NCI-H146 (cell line): ENCODE measurements around the gene MYO3B.
"Not testable (repeated sequence)": the region's sequence is repeated elsewhere in the genome, so short reads cannot be mapped to it uniquely, and the experiment has no call there.

Experiments
- DNase-seq: peaks from one replicate; lab custom pipeline; 2025; lab: John Stamatoyannopoulos, UW

MYO3B gene

GRCh38 chr2:170261566-170261965 lies 83.6 kb downstream of the MYO3B start:
- no peak for DNase-seq

DNA sequence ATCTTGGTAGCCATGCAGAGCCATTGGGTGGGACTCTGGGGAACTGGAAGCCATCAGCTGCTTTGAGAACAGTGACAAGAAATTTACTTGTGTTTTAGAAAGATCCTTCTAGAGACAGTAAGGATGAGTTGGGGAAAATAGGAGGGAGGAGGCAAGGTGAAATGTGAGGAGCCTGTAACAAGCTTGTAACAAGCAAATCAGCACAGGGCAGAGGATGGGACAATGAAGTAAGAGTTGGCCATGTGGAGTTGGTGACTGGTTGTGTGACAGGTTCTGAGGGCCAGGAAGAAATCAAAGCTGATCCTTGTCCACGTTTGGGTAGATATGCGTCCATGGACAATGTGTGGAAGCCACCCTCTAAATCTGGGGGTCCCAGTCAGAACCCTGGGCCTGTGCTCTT lies 84.4 kb downstream of the MYO3B start:
- DNase-seq, result no peak

DNA sequence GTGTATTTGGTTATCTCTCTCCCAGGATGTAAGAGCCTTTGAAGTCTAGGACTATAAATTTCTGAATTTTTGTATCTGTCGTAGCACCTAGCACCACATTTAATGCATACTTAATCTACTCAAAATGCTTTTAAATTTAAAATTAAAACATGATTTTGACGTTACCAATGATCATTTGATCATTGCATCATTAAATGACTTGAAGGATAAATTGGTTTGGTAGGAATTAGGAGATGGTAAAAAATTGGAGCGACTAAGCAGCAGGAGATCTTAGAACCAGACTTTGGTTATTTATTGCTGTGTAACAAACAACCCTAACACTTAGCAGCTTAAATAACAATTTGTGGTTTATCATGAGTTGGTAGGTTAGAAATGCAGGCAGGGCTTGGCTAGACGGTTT lies 84.9 kb downstream of the MYO3B start:
- DNase-seq, result no peak

DNA sequence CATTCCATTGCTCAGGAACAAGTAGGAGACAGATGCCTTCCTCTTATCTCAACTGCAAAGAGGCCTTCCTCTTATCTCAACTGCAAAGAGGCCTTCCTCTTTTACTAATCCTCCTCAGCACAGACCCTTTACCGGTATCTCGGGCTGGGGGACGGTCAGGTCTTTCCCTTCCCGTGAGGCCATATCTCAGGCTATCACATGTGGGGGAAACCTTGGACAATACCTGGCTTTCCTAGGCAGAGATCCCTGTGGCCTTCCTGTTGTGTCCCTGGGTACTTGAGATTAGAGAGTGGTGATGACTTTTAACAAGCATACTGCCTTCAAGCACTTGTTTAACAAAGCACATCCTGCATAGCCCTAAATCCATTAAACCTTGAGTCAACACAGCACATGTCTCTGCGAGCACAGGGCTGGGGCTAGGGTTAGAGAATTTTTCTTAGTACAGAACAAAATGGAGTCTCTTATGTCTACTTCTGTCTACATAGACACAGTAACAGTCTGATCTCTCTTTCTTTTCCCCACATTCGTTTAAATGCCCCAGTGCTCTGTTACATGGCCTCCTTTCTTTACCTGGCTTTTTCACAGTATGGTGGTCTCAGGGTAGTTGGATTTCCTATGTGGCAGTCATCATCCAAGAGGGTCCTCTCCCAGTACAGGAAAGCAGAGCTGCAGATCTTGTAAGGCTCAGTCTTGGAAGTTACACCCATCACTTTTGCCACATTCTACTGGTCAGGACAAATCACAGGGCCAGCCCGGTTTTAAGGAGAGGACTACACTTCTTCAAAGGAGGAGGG lies 86.0 kb downstream of the MYO3B start:
- not testable (repeated sequence) for DNase-seq

GRCh38 chr2:170264522-170264860 lies 86.5 kb downstream of the MYO3B start:
- no peak for DNase-seq

DNA sequence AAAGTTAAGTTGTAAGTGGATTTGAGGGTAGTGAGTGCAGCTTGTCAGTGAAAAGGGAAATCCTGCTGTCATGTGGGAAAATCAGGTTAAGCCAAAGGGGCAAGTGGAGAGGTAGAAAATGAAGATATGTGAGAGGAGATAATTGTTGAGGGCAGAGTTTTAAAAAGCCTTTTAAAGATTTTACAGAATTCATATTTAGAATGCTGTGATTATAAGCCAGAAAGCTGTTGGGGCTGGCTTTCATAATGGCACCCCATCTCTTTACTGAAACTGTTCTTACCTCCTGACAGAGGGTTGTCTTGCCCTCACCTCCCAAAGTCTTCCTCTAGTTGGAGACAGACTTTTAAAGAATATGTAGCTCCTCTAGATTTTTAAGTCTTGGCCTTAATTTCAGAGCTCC lies 86.9 kb downstream of the MYO3B start:
- DNase-seq, result no peak

- DNase-seq, result no peak
Observed at GRCh38 chr2:170265321-170265720, 87.4 kb downstream of the MYO3B start.

- no peak for DNase-seq
Observed at GRCh38 chr2:170266358-170266757, 88.4 kb downstream of the MYO3B start.

- no peak for DNase-seq
Observed at GRCh38 chr2:170267071-170267470, 89.1 kb downstream of the MYO3B start.

DNA sequence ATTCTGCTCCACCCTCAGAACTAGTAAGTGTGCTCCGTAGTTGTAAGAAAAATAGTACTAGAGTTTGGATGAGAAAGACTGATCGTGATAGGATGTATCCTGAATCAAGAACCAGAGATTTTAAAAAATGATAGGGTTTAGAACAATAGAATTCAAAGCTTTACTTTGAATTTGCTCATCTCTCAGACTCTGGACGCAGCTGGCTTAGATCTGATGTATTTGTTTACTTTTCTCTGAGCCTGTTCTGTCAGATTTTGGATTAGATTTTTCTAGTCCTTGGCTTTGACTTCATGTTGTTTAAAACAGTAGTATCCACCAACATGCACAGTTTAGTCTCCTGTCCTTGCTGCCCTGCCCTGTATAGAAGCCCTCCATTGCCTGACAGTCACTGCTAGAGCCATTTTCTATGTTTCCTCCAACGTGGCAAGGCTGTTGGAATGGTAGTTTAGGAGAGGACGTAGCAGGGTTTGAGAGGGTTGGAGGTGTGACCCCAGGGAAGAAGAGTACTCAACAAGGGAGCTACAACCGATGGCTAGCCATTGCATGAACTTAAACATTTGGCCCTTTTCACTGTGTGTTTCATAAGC lies 92.4 kb downstream of the MYO3B start:
- DNase-seq, result no peak

GRCh38 chr2:170271340-170271739 lies 93.4 kb downstream of the MYO3B start:
- DNase-seq, result no peak

- peak; percentile 16 for DNase-seq
Observed at GRCh38 chr2:170276056-170276455, 98.1 kb downstream of the MYO3B start.

DNA sequence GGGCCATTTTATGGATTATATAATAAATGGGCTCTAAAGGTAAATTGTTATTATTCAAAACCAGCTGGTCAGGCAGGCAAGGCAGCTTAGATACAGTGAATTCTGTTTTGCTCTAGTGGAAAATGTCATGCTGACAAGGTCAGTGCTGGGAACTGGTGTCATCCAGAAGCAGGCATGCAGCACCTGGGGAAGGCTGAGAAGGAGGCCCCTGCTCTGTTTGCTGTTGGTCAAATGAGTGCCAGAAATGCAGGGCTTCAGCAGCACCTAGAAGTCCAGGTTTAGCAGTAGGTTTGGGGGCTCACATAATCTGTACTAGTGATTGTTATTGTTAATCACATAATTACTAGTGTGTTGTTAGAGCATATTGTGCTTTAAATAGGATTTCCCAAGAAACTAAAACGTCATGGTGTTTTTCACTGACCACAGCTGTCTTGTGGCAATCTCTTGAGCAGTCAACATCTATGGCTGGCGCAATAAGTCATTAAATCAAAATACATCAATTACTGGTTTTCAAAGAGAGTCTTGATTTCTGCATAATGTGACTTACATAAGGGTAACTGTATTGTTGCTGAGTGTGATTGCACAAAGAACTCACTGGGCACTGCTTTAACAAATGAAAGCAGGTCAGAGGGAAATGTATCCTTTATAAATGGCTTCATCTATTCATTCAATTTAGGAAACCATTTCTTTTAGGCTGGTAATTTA lies 99.1 kb downstream of the MYO3B start:
- peak; percentile 79 for DNase-seq

- DNase-seq, result peak; percentile 83
Observed at GRCh38 chr2:170277951-170278350, 100.0 kb downstream of the MYO3B start.

DNA sequence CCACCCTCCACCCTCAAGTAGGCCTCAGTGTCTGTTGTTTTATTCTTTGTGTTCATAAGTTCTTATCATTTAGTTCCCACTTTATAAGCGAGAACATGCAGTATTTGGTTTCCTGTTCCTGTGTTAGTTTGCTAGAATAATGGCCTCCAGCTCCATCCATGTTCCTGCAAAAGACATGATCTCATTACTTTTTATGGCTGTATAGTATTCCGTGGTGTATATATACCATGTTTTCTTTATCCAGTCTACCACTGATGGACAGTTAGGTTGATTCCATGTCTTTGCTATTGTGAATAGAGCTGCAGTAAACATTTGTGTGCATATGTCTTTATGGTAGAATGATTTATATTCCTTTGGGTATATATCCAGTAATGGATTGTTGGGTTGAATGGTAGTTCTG lies 101.7 kb downstream of the MYO3B start:
- DNase-seq, result not testable (repeated sequence)

DNA sequence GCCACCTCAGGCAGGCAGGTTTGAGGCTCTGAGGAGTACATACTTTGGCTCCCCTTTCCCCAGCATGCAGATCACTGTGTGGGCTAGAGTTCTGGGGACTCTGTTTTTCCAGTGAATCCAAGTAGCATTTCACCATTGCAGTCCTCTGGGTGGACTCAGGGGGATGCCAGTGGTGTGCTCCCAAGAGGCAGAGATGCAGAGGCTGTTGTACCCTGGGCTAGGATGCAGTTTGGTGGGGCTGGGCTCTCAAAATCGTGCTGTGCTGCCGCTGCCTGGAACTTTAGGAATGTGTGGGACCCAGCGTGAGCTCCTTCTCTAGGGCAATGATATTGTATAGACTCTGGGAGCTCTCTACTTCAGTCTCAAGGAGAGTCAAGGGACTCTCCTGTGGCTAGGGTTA lies 104.9 kb downstream of the MYO3B start:
- DNase-seq, result no peak

DNA sequence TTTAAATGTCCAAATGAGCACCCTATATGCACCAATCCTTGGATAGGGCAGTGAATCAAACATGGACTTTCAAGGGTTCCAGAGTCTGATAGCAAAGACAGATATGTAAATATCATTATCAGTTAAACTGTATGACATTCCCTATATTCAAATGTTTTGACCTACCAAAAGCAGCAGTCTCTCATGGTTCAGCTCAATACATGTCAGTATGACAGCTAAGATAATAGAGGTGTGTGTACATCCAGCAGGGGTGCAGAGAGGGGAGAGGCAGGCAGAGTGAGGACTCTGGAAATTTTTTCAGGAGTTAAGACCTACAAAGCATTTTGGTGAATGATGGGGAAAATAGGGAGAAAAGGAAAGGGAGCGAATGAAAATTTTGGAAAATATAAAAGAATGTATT lies 106.3 kb downstream of the MYO3B start:
- peak; percentile 48 for DNase-seq

GRCh38 chr2:170288859-170289258 lies 110.9 kb downstream of the MYO3B start:
- DNase-seq, result no peak

DNA sequence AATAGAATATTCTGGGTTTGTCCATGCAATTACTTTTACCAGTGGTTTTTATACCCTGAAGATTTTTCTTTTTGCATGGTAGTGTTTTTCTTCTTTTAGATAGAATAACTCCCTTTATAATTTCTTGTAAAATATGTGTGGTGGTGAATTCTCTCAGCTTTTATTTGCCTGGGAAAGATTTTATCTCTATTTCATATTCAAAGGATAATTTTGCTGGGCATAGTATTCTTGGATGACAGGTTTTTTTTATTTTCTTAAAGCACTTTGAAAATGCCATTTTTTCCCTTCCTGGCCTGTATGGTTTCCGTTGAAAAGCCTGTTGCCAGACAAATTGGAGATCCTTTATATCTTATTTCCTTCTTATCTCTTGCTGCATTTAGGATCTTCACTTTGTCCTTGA lies 113.5 kb downstream of the MYO3B start:
- no peak for DNase-seq

GRCh38 chr2:170292415-170292814 lies 114.5 kb downstream of the MYO3B start:
- DNase-seq, result no peak

DNA sequence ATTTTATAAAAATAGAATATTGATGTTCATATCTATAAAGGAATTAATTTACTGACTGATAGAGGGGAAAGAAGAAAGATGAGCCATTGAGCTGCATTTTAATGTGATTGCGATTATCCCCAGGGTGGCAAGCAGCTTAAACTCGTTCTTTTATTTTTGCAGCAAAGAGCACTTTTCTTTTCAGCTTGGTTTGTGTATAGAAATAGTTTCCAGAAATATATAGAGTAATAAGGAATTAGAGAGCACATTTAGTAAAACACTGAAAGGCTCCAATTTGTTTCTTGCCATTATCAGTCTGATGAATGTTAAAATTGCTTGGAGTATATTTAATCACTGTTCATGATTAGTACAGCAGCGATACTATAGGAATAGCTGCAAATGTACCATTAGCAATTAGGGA lies 119.5 kb downstream of the MYO3B start:
- DNase-seq, result no peak

GRCh38 chr2:170298115-170298514 lies 120.2 kb downstream of the MYO3B start:
- no peak for DNase-seq

DNA sequence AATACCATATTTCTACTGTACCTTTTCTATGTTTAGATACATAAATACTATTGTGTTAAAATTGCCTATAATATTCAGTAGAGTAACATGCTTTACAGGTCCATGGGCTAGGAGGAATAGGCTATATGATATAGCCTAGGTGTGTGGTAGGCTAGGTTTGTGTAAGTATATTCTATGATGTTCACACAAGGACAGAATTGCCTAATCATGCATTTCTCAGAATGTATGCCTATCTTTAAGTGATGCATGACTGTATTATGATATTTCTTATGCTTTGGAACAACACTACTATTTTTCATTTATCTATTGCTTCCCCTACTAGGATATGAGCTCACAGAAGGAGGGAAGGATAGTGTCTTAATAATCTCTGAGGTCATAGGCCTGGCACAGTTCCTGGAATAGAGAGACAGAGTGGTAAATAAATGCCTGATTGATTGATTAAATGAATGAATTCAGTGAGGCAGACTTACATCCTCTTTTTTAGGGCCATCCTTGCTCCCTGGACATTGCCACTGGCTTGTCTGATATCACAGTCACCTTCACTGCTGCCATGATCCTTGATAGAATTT lies 121.0 kb downstream of the MYO3B start:
- no peak for DNase-seq
